Measurements from ENCODE around the gene CD320.
A peak's percentile ranks its signal among the peaks of the same experiment; 100 is the strongest.

Gene CD320

GRCh38 chr19:8335343-8336071 lies 27.3 kb upstream of the CD320 start:
- H3K4me3 ChIP-seq = peak overlapping the region; percentile 55 to 68 (median 65)
- H3K36me3 ChIP-seq = no peaks in the 10 kb centered on the region
- peak overlapping the region in 7 of 11 experiments; percentile 39 to 57 (median 49); a peak in 11 of 22 replicates for H3K27ac ChIP-seq
- H3K9ac ChIP-seq = peak overlapping the region in 10 of 11 experiments; percentile 42 to 79 (median 64); a peak in 20 of 22 replicates
- peaks cover 28 to 46% (median 40%) of the 10 kb centered on the region in 10 experiments for H3K4me1 ChIP-seq
- TF ChIP-seq Cebpa-rat (IDR thresholded peaks at IDR 0.05) = no peak
- H3K4me2 ChIP-seq = peak overlapping the region; percentile 82 to 99 (median 94)
- no peaks in the 10 kb centered on the region for H3K9me3 ChIP-seq (replicated peaks in 1 of 11)
- H3K27me3 ChIP-seq = peaks cover 31 to 44% (median 38%) of the 10 kb centered on the region in 11 experiments
- H4K20me1 ChIP-seq = peaks cover 0 to 32% (median 8%) of the 10 kb centered on the region in 11 experiments; a peak in 10 of 22 replicates

GRCh38 chr19:8334458-8335342 lies 26.5 kb upstream of the CD320 start:
- Histone ChIP-seq H3K27ac (peak overlapping the region in 7 of 11 experiments; percentile 39 to 57 (median 49); a peak in 10 of 22 replicates), H3K4me1 (peaks cover 26 to 42% (median 37%) of the 10 kb centered on the region in 10 experiments), H3K9ac (peak overlapping the region in 10 of 11 experiments; percentile 42 to 79 (median 64); a peak in 20 of 22 replicates), H3K27me3 (peaks cover 31 to 44% (median 38%) of the 10 kb centered on the region in 11 experiments), H3K4me3 (peak overlapping the region; percentile 55 to 68 (median 65)), H4K20me1 (peaks cover 0 to 31% (median 8%) of the 10 kb centered on the region in 11 experiments; a peak in 10 of 22 replicates), H3K9me3 (replicated peaks in 1 of 11) (no peaks in the 10 kb centered on the region), H3K36me3 (no peaks in the 10 kb centered on the region), H3K4me2 (peak overlapping the region; percentile 82 to 99 (median 94))
- TF ChIP-seq Cebpa-rat (IDR thresholded peaks at IDR 0.05) = no peak

- no peak for TF ChIP-seq Cebpa-rat (IDR thresholded peaks at IDR 0.05)
- no peak overlapping the region for H3K27ac ChIP-seq
- peak overlapping the region in 8 of 11 experiments; percentile 88 to 99 (median 94); a peak in 12 of 22 replicates for H3K4me2 ChIP-seq
Measured at GRCh38 chr19:8333767-8334457, 25.8 kb upstream of the CD320 start.

GRCh38 chr19:8332976-8333766 lies 25.0 kb upstream of the CD320 start:
- no peaks in the 10 kb centered on the region for H3K9me3 ChIP-seq (replicated peaks in 1 of 11)
- H3K27ac ChIP-seq = no peak overlapping the region
- peaks cover 26 to 42% (median 37%) of the 10 kb centered on the region in 10 experiments for H3K4me1 ChIP-seq
- TF ChIP-seq Cebpa-rat (IDR thresholded peaks at IDR 0.05) = no peak
- peak overlapping the region in 1 of 11 experiments; percentile 97; a peak in 1 of 22 replicates for H3K4me2 ChIP-seq
- no peaks in the 10 kb centered on the region for H3K36me3 ChIP-seq
- H3K4me3 ChIP-seq = no peak overlapping the region
- no peak overlapping the region for H3K9ac ChIP-seq
- peaks cover 0 to 36% (median 8%) of the 10 kb centered on the region in 11 experiments; a peak in 10 of 22 replicates for H4K20me1 ChIP-seq
- peaks cover 31 to 44% (median 38%) of the 10 kb centered on the region in 11 experiments for H3K27me3 ChIP-seq

More at GRCh38 chr19:8333767-8334457, 25.8 kb upstream of the CD320 start:
- Histone ChIP-seq H4K20me1 (peaks cover 0 to 36% (median 8%) of the 10 kb centered on the region in 11 experiments; a peak in 10 of 22 replicates), H3K9ac (0 out of 22 replicates have a peak overlapping the region, but pooled peaks of 1 of the 11 experiments have one; percentile 68), H3K4me3 (peak overlapping the region in 1 of 10 experiments; percentile 67; a peak in 2 of 20 replicates), H3K4me1 (peaks cover 26 to 42% (median 37%) of the 10 kb centered on the region in 10 experiments), H3K27me3 (peaks cover 31 to 44% (median 38%) of the 10 kb centered on the region in 11 experiments), H3K36me3 (no peaks in the 10 kb centered on the region), H3K9me3 (replicated peaks in 1 of 11) (no peaks in the 10 kb centered on the region)

- H3K4me1 ChIP-seq = peaks cover 13 to 23% (median 20%) of the 10 kb centered on the region in 10 experiments; a peak in 19 of 20 replicates
- H3K4me2 ChIP-seq = no peak overlapping the region
- H3K36me3 ChIP-seq = no peaks in the 10 kb centered on the region
- no peak overlapping the region for H3K9ac ChIP-seq
- peaks cover 0 to 8% (median 0%) of the 10 kb centered on the region in 11 experiments; a peak in 7 of 22 replicates for H3K9me3 ChIP-seq (replicated peaks in 1 of 11)
- H4K20me1 ChIP-seq = peaks cover 0 to 36% (median 8%) of the 10 kb centered on the region in 11 experiments; a peak in 10 of 22 replicates
- H3K27me3 ChIP-seq = peaks cover 30 to 34% (median 32%) of the 10 kb centered on the region in 11 experiments
- H3K4me3 ChIP-seq = no peak overlapping the region
- H3K27ac ChIP-seq = no peak overlapping the region
- no peak for TF ChIP-seq Cebpa-rat (IDR thresholded peaks at IDR 0.05)
Measured at GRCh38 chr19:8331263-8331845, 23.2 kb upstream of the CD320 start.

- H3K27ac ChIP-seq = no peak overlapping the region
- peaks cover 5 to 10% (median 7%) of the 10 kb centered on the region in 10 experiments; a peak in 13 of 20 replicates for H3K4me1 ChIP-seq
- peaks cover 0 to 12% (median 3%) of the 10 kb centered on the region in 11 experiments; a peak in 7 of 22 replicates for H3K9me3 ChIP-seq (replicated peaks in 1 of 11)
- H3K4me2 ChIP-seq = no peak overlapping the region; a peak in 1 of 22 replicates
- TF ChIP-seq Cebpa-rat (IDR thresholded peaks at IDR 0.05) = no peak
- H4K20me1 ChIP-seq = peaks cover 0 to 39% (median 8%) of the 10 kb centered on the region in 11 experiments; a peak in 10 of 22 replicates
- no peak overlapping the region for H3K9ac ChIP-seq
- H3K27me3 ChIP-seq = peaks cover 17 to 20% (median 19%) of the 10 kb centered on the region in 11 experiments
- peaks cover 0 to under 1% (median 0%) of the 10 kb centered on the region in 11 experiments; a peak in 1 of 22 replicates for H3K36me3 ChIP-seq
- H3K4me3 ChIP-seq = no peak overlapping the region
Measured at GRCh38 chr19:8329996-8330395, 21.8 kb upstream of the CD320 start.

- H3K9me3 ChIP-seq (replicated peaks in 1 of 11) = peaks cover 0 to 12% (median 3%) of the 10 kb centered on the region in 11 experiments; a peak in 7 of 22 replicates
Measured at GRCh38 chr19:8325454-8325853, 17.3 kb upstream of the CD320 start.

More at GRCh38 chr19:8325454-8325853, 17.3 kb upstream of the CD320 start:
- no peak overlapping the region for H3K9ac ChIP-seq
- no peak for TF ChIP-seq Cebpa-rat (IDR thresholded peaks at IDR 0.05)
- peaks cover 16 to 29% (median 22%) of the 10 kb centered on the region in 10 experiments for H3K4me1 ChIP-seq
- no peak overlapping the region for H3K4me2 ChIP-seq
- no peak overlapping the region for H3K27ac ChIP-seq
- no peaks in the 10 kb centered on the region for H3K27me3 ChIP-seq
- no peak overlapping the region for H3K4me3 ChIP-seq
- peaks cover 20 to 45% (median 33%) of the 10 kb centered on the region in 11 experiments; a peak in 21 of 22 replicates for H4K20me1 ChIP-seq
- peaks cover 22 to 33% (median 28%) of the 10 kb centered on the region in 11 experiments for H3K36me3 ChIP-seq

Data from BLaER1 treated with 17β-estradiol and CSF1 and Interleukin-3, amounts not matched to agents 10 nM and 100 nM (cell line).